NB4 (cell line): Measurements from ENCODE around the gene PEF1.

Experiments used
- CTCF ChIP-seq: IDR thresholded peaks from one replicate; pipeline ENCODE4 v1.5.1; 2012; ENCODE audit warnings: low read depth, low read length
- POLR2A ChIP-seq: IDR thresholded peaks from 2 replicates; pipeline ENCODE4 v1.6.1; 2011; ENCODE audit warnings: mild to moderate bottlenecking; ENCODE audit not compliant: insufficient read length; ENCODE audit errors: extremely low read depth

GRCh38 chr1:31662463-31662862 is 17.8 kb upstream of the PEF1 start:
- TF ChIP-seq CTCF: no peak
- TF ChIP-seq POLR2A: no peak
